Measurements from ENCODE around the gene BRD9. TPM values are rescaled to one million over a fixed set of nuclear protein-coding genes. Genes with fewer than 3 reads are reported as not detected.
"Not testable (repeated sequence)": the region's sequence is repeated elsewhere in the genome, so short reads cannot be mapped to it uniquely, and the experiment has no call there.

BRD9 gene
- total RNA-seq, 1 experiment from 2014 or later: 68.7 TPM

- DNase-seq (ENCODE audit: low spot score): peak; percentile 26
- in situ Hi-C loops (cut with HindIII; ENCODE audit: low sequenced_read_pairs): not testable (repeated sequence)
These were observed 50.8 kb downstream of the BRD9 start for GRCh38 chr5:841531-842401.

DNA sequence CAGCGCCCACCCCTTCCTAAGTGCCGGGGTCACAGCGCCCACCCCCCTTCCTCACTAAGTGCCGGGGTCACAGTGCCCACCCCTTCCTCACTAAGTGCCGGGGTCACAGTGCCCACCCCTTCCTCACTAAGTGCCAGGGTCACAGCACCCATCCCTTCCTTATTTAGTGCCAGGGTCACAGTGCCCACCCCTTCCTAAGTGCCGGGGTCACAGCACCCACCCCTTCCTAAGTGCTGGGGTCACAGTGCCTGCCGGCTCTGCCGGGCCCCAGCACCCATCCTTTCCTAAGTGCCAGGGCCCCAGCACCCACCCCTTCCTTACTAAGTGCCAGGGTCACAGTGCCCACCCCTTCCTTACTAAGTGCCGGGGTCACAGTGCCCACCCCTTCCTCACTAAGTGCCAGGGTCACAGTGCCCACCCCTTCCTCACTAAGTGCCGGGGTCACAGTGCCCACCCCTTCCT, 51.6 kb downstream of the BRD9 start:
- DNase-seq (ENCODE audit: low spot score); in situ Hi-C loops (cut with HindIII; ENCODE audit: low sequenced_read_pairs): not testable (repeated sequence)

- in situ Hi-C loops (cut with HindIII; ENCODE audit: low sequenced_read_pairs); DNase-seq (ENCODE audit: low spot score): not testable (repeated sequence)
These were observed 52.3 kb downstream of the BRD9 start for GRCh38 chr5:840118-840973.

GRCh38 chr5:838431-838851, 54.2 kb downstream of the BRD9 start:
- in situ Hi-C loops (cut with HindIII; ENCODE audit: low sequenced_read_pairs): not testable (repeated sequence)
- DNase-seq (ENCODE audit: low spot score): peak; percentile 93

- DNase-seq (ENCODE audit: low spot score); in situ Hi-C loops (cut with HindIII; ENCODE audit: low sequenced_read_pairs): not testable (repeated sequence)
These were observed 54.9 kb downstream of the BRD9 start for GRCh38 chr5:837621-838121.

- DNase-seq (ENCODE audit: low spot score); in situ Hi-C loops (cut with HindIII; ENCODE audit: low sequenced_read_pairs): not testable (repeated sequence)
These were observed 56.5 kb downstream of the BRD9 start for GRCh38 chr5:835933-836612.

- in situ Hi-C loops (cut with HindIII; ENCODE audit: low sequenced_read_pairs); DNase-seq (ENCODE audit: low spot score): not testable (repeated sequence)
These were observed 58.6 kb downstream of the BRD9 start for GRCh38 chr5:834013-834412.

DNA sequence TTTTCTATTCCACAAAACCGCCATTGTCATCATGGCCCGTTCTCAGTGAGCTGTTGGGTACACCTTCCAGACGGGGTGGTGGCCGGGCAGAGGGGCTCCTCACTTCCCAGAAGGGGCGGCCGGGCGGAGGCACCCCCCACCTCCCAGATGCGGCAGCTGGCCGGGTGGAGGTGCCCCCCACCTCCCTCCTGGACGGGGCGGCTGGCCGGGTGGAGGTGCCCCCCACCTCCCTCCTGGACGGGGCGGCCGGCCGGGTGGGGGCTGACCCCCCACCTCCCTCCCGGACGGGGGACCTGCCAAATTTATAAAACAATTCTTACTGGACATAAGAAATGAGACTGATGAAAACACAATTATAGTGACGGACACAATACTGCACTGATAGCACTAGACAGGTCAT, 64.4 kb downstream of the BRD9 start:
- in situ Hi-C loops (cut with HindIII; ENCODE audit: low sequenced_read_pairs); DNase-seq (ENCODE audit: low spot score): not testable (repeated sequence)

GRCh38 chr5:825544-825943, 67.1 kb downstream of the BRD9 start:
- not testable (repeated sequence) for DNase-seq (ENCODE audit: low spot score)

GRCh38 chr5:821504-821903, 71.1 kb downstream of the BRD9 start:
- in situ Hi-C loops (cut with HindIII; ENCODE audit: low sequenced_read_pairs): no loop called here
- DNase-seq (ENCODE audit: low spot score): peak; percentile 45

More at GRCh38 chr5:825544-825943, 67.1 kb downstream of the BRD9 start:
- in situ Hi-C loops (cut with HindIII; ENCODE audit: low sequenced_read_pairs): not testable (repeated sequence)

DNA sequence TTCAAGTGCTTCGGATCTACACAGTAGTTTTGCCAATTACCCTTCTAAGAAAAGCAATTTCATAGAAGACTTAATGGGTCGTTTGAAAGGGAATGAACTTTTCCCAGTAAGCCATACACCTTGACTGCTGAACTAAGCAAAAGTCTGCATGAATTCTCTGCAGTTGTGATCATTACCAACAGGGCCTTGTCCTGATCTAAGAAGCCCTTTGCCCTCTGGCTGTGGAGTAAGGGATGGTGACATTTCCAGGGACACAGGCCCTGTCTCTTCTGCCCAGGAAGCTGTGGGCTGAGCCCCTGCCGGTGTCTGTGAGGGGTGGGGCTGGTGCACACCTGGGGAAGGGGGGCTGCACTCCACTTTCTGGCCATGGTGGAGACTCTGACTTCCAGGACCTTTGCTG, 72.4 kb downstream of the BRD9 start:
- DNase-seq (ENCODE audit: low spot score): no peak
- in situ Hi-C loops (cut with HindIII; ENCODE audit: low sequenced_read_pairs): no loop called here

GRCh38 chr5:819078-819477, 73.5 kb downstream of the BRD9 start:
- in situ Hi-C loops (cut with HindIII; ENCODE audit: low sequenced_read_pairs): no loop called here
- DNase-seq (ENCODE audit: low spot score): no peak

GRCh38 chr5:816176-816575, 76.4 kb downstream of the BRD9 start:
- in situ Hi-C loops (cut with HindIII; ENCODE audit: low sequenced_read_pairs): no loop called here
- no peak for DNase-seq (ENCODE audit: low spot score)

DNA sequence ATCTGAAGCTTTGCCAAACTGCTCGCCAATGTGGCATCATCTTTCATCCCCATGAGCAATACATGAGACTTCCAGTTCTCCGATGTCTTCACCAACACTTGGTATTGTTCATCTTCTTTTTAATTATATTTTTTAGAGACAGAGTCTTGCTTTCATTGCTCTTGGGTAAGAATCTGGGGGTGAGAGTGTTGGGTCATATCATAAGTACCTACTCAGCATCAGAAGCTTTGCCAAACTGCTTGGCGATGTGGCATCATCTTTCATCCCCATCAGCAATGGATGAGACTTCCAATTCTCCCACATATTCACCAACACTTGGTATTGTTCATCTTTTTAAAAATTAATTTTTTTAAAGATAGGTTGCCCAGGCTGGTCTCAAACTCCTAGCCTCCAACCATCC, 77.2 kb downstream of the BRD9 start:
- DNase-seq (ENCODE audit: low spot score): no peak
- in situ Hi-C loops (cut with HindIII; ENCODE audit: low sequenced_read_pairs): no loop called here

Other genes starting within 250 kb of the BRD9 start
- 0.62 and 1.2 TPM in 2 replicates for gene TPPP, start 199.4 kb downstream of the BRD9 start, total RNA-seq (2014; rRNA removed; shearing (Covaris generic))
- gene ZDHHC11B, start 108.1 kb downstream of the BRD9 start, total RNA-seq (2014; rRNA removed; shearing (Covaris generic)): 0.31 TPM in 1 of 2 replicates, not detected in the other
- 5.4 and 6.0 TPM in 2 replicates for gene ZDHHC11, start 41.8 kb downstream of the BRD9 start, total RNA-seq (2014; rRNA removed; shearing (Covaris generic))
- gene TRIP13, start 83 bp upstream of the BRD9 start, total RNA-seq (2014; rRNA removed; shearing (Covaris generic)): 61.0 and 67.2 TPM in 2 replicates
- gene NKD2, start 116.0 kb upstream of the BRD9 start, total RNA-seq (2014; rRNA removed; shearing (Covaris generic)): 2.1 and 6.0 TPM in 2 replicates
- 16.4 and 22.5 TPM in 2 replicates for gene SLC12A7, start 219.3 kb upstream of the BRD9 start, total RNA-seq (2014; rRNA removed; shearing (Covaris generic))